ENCODE measurements around the gene MUTYH.

DNA sequence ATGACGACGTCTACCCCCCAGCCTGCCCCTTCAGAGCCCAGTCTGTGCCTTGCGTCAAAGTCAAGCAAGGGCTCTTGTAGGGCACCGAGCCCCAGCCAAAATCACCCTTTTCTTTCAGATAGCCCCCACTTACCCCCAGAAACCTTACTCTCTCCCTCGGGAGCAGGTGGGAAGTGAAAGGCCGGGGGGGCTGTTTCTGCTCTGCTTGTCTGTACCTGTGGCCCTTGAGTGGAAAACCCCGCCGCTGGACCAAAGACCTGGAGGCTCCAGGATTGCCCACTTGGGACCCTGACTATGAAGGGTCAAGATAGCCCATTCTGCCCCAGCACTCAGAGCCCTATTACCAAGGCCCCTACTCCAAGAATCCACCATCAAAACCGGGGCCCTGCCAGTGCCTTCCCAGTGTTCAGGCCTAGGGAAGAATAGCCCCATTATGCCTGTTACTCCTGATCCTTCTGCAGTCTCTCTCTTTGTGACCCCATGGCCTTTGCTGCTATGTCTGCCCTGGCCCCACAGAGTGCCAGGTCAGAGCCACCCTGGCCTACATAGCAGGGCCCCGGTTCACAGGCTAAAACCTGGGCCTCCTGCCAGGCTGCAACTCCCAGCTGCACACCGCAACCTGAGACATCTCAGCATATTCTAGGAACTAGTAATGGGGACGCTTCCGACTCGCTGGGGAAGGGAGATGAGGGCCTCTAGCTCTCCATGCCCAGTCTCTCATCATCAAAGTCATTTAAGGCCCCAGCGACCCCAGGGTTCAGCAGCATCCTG, 35.7 kb downstream of the MUTYH start:
- TF ChIP-seq, protein P1, sequence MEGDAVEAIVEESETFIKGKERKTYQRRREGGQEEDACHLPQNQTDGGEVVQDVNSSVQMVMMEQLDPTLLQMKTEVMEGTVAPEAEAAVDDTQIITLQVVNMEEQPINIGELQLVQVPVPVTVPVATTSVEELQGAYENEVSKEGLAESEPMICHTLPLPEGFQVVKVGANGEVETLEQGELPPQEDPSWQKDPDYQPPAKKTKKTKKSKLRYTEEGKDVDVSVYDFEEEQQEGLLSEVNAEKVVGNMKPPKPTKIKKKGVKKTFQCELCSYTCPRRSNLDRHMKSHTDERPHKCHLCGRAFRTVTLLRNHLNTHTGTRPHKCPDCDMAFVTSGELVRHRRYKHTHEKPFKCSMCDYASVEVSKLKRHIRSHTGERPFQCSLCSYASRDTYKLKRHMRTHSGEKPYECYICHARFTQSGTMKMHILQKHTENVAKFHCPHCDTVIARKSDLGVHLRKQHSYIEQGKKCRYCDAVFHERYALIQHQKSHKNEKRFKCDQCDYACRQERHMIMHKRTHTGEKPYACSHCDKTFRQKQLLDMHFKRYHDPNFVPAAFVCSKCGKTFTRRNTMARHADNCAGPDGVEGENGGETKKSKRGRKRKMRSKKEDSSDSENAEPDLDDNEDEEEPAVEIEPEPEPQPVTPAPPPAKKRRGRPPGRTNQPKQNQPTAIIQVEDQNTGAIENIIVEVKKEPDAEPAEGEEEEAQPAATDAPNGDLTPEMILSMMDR (conservative IDR thresholded peaks at IDR 0.05; ENCODE audit: low read length), result 0 out of 2 replicates have a peak, but pooled peaks have one; percentile 21
- no peak for TF ChIP-seq EZH2phosphoT487 (IDR thresholded peaks at IDR 0.05; ENCODE audit: borderline replicate concordance, low read depth, low read length)
